Tibial nerve (tissue), 4 donors: ENCODE results near the gene NLE1. TPM values are rescaled to one million over a fixed set of nuclear protein-coding genes. Genes with fewer than 3 reads are reported as not detected.
A peak's percentile ranks its signal among the peaks of the same experiment; 100 is the strongest.

Experiments used
- DNase-seq, 2 donors: peaks; one replicate each; pipeline ENCODE4 v3.0.0-alpha.2; 2019; ENCODE audit warnings: low spot score in 2 of 2
- H3K27ac ChIP-seq, 4 donors: fragments of 200-600 bp; sonication (generic) in 3 of 4; one replicate each; pipeline ENCODE4 v1.5.1; 2017 to 2019; ENCODE audit warnings: mild to moderate bottlenecking in 1 of 4
- H3K27me3 ChIP-seq, 2 donors: fragments of 200-600 bp; sonication (generic) in 1 of 2; one replicate each; pipeline versions ENCODE4 v1.5.1 to v1.6.0; 2017 to 2019
- H3K36me3 ChIP-seq, 3 donors: fragments of 200-600 bp; sonication (generic); one replicate each; pipeline ENCODE4 v1.5.1; 2018 to 2019
- H3K4me1 ChIP-seq, 4 donors: fragments of 200-600 bp; sonication (generic) in 3 of 4; one replicate each; pipeline ENCODE4 v1.5.1; 2017 to 2019
- H3K4me3 ChIP-seq, 4 donors: fragments of 200-600 bp; sonication (generic) in 3 of 4; one replicate each; pipeline ENCODE4 v1.5.1; 2017 to 2019; ENCODE audit warnings: mild to moderate bottlenecking in 1 of 4, moderate library complexity in 1 of 4
- H3K9me3 ChIP-seq, 4 donors: fragments of 200-600 bp; sonication (generic) in 3 of 4; one replicate each; pipeline ENCODE4 v1.5.1; 2017 to 2019
- CTCF ChIP-seq, 5 experiments: fragments of 200-600 bp in 3 of 5; fragments of 450-650 bp in 2 of 5; sonication (generic) in 3 of 5; IDR thresholded peaks; one replicate each; pipeline ENCODE4 v1.5.1; 2016 to 2019; ENCODE audit warnings: antibody characterized with exemption in 5 of 5, mild to moderate bottlenecking in 3 of 5, moderate library complexity in 2 of 5
- EP300 ChIP-seq, 2 donors: sonication (generic); formaldehyde crosslinking; IDR thresholded peaks; one replicate each; pipeline ENCODE4 v1.6.1; 2017; ENCODE audit warnings: antibody characterized with exemption in 2 of 2, mild to moderate bottlenecking in 1 of 2
- POLR2A ChIP-seq, 2 donors: fragments of 450-650 bp; IDR thresholded peaks; one replicate each; pipeline ENCODE4 v1.6.1; 2017; ENCODE audit warnings: antibody characterized with exemption in 2 of 2, mild to moderate bottlenecking in 2 of 2, moderate library complexity in 2 of 2
- WGBS, 2 donors: methylation state at CpG; one replicate each; pipeline ENCODE4 v1.1.5; 2018; 5-methylcytosine and 5-hydroxymethylcytosine counted together
- total RNA-seq, 4 donors: library from RNA; depleted of rRNA; stranded (reverse); fragments of >200 nt; gene quantifications; one replicate each; pipeline ENCODE4 v1.1.0, GENCODE V29; 2016

The NLE1 gene
- total RNA-seq, 4 donors from 2014 or later, result 10.4 to 32.1 (median 17.1) TPM

- no peak overlapping the region for H3K27ac ChIP-seq
- no peak overlapping the region for H3K4me3 ChIP-seq
- H3K27me3 ChIP-seq, result no peaks in the 10 kb centered on the region
- 56 to 73% methylated on average over 5 to 8 of the region's 9 CpGs for WGBS, 2 donors
- H3K4me1 ChIP-seq, result no peaks in the 10 kb centered on the region
- no peak for DNase-seq
- TF ChIP-seq EP300 (IDR thresholded peaks at IDR 0.05), result no peak
- no peak for TF ChIP-seq POLR2A (IDR thresholded peaks at IDR 0.05)
- no peak for TF ChIP-seq CTCF (IDR thresholded peaks at IDR 0.05)
- no peaks in the 10 kb centered on the region for H3K36me3 ChIP-seq
- no peaks in the 10 kb centered on the region for H3K9me3 ChIP-seq
Observed at GRCh38 chr17:35148144-35148543, 6.0 kb upstream of the NLE1 start.

- no peak for DNase-seq
- no peak for TF ChIP-seq POLR2A (IDR thresholded peaks at IDR 0.05)
- TF ChIP-seq CTCF (IDR thresholded peaks at IDR 0.05), result no peak
- no peak for TF ChIP-seq EP300 (IDR thresholded peaks at IDR 0.05)
- 60 to 80% methylated on average over 4 of the region's 4 CpGs for WGBS, 2 donors
Observed at GRCh38 chr17:35147375-35147905, 5.3 kb upstream of the NLE1 start, which contains the start of gene UNC45B. UNC45B (plus strand) TSS chr17:35147817; CDS start chr17:35148264, 447 bp downstream.

GRCh38 chr17:35146214-35146833 is 4.2 kb upstream of the NLE1 start:
- no peaks in the 10 kb centered on the region for H3K27me3 ChIP-seq
- peaks cover 0 to 8% (median under 1%) of the 10 kb centered on the region in 4 donors for H3K4me1 ChIP-seq
- no peak for TF ChIP-seq POLR2A (IDR thresholded peaks at IDR 0.05)
- no peak for TF ChIP-seq EP300 (IDR thresholded peaks at IDR 0.05)
- TF ChIP-seq CTCF (IDR thresholded peaks at IDR 0.05), result no peak
- H3K36me3 ChIP-seq, result no peaks in the 10 kb centered on the region
- DNase-seq, result no peak
- H3K9me3 ChIP-seq, result no peaks in the 10 kb centered on the region
- no peak overlapping the region for H3K27ac ChIP-seq
- H3K4me3 ChIP-seq, result no peak overlapping the region
- 48 to 67% methylated on average over 4 of the region's 4 CpGs for WGBS, 2 donors

More at GRCh38 chr17:35147375-35147905, 5.3 kb upstream of the NLE1 start, which contains the start of gene UNC45B:
- Histone ChIP-seq H3K27me3 (no peaks in the 10 kb centered on the region), H3K36me3 (no peaks in the 10 kb centered on the region), H3K4me1 (peaks cover 0 to 2% (median 0%) of the 10 kb centered on the region in 4 donors), H3K27ac (no peak within 1 kb of the TSS), H3K9me3 (no peaks in the 10 kb centered on the region), H3K4me3 (no peak within 1 kb of the TSS)

GRCh38 chr17:35144840-35145239 is 2.7 kb upstream of the NLE1 start:
- peaks cover 0 to 21% (median 9%) of the 10 kb centered on the region in 4 donors for H3K4me1 ChIP-seq
- 73 to 83% methylated on average over 4 of the region's 4 CpGs for WGBS, 2 donors
- peaks cover 0 to 1% (median 0%) of the 10 kb centered on the region in 3 donors for H3K36me3 ChIP-seq
- no peak overlapping the region for H3K27ac ChIP-seq
- H3K27me3 ChIP-seq, result no peaks in the 10 kb centered on the region
- H3K4me3 ChIP-seq, result no peak overlapping the region
- H3K9me3 ChIP-seq, result no peaks in the 10 kb centered on the region
- no peak for DNase-seq
- TF ChIP-seq CTCF (IDR thresholded peaks at IDR 0.05) (no peak), POLR2A (IDR thresholded peaks at IDR 0.05) (no peak), EP300 (IDR thresholded peaks at IDR 0.05) (no peak)

GRCh38 chr17:35142467-35142796 is 329 bp upstream of the NLE1 start:
- no peaks in the 10 kb centered on the region for H3K27me3 ChIP-seq
- H3K36me3 ChIP-seq, result peaks cover 0 to 25% (median 2%) of the 10 kb centered on the region in 3 donors
- H3K9me3 ChIP-seq, result no peaks in the 10 kb centered on the region
- peak overlapping the region in 1 of 4 donors; percentile 42 for H3K27ac ChIP-seq
- TF ChIP-seq CTCF (IDR thresholded peaks at IDR 0.05) (peak in 1 of 5 experiments; percentile 6), POLR2A (IDR thresholded peaks at IDR 0.05) (no peak)
- WGBS, 2 donors, result 63 to 67% methylated on average over 8 of the region's 8 CpGs
- peak overlapping the region; percentile 70 to 93 (median 76) for H3K4me3 ChIP-seq
- H3K4me1 ChIP-seq, result peaks cover 0 to 21% (median 9%) of the 10 kb centered on the region in 4 donors
- no peak for DNase-seq
